HG02938 (cell line): Measurements from ENCODE around the gene METRN.
"Not testable (repeated sequence)": the region's sequence is repeated elsewhere in the genome, so short reads cannot be mapped to it uniquely, and the experiment has no call there.

Experiments
- ATAC-seq: cut with Tn5 transposase; IDR thresholded peaks from one replicate; pipeline ENCODE4 v1.9.1; 2021; ENCODE audit warnings: mild to moderate bottlenecking, moderate library complexity; ENCODE audit not compliant: unreplicated experiment

The METRN gene

GRCh38 chr16:708959-709358, 6.0 kb upstream of the METRN start:
- no peak for ATAC-seq

- ATAC-seq = no peak
These were observed 5.1 kb upstream of the METRN start for GRCh38 chr16:709566-710499.

GRCh38 chr16:710500-711075, 4.3 kb upstream of the METRN start:
- no peak for ATAC-seq

GRCh38 chr16:711084-711483, 3.8 kb upstream of the METRN start:
- no peak for ATAC-seq

GRCh38 chr16:711548-712320, 3.2 kb upstream of the METRN start:
- no peak for ATAC-seq

- not testable (repeated sequence) for ATAC-seq
These were observed 2.1 kb upstream of the METRN start for GRCh38 chr16:712740-713250.

- ATAC-seq = no peak
These were observed 839 bp upstream of the METRN start for GRCh38 chr16:714079-714478.

- no peak for ATAC-seq
These were observed 720 bp downstream of the METRN start for GRCh38 chr16:715477-716199.

GRCh38 chr16:716200-716568, 1.3 kb downstream of the METRN start:
- ATAC-seq = no peak

GRCh38 chr16:716768-717325, 1.9 kb downstream of the METRN start:
- ATAC-seq = no peak

- no peak for ATAC-seq
These were observed 2.7 kb downstream of the METRN start for GRCh38 chr16:717450-718245.

- no peak for ATAC-seq
These were observed 3.5 kb downstream of the METRN start for GRCh38 chr16:718389-718788.

- ATAC-seq = no peak
These were observed 4.0 kb downstream of the METRN start for GRCh38 chr16:718922-719321.

GRCh38 chr16:719815-720446, 5.0 kb downstream of the METRN start:
- ATAC-seq = peak; percentile 1

GRCh38 chr16:720447-720989, 5.6 kb downstream of the METRN start:
- ATAC-seq = peak; percentile 22

GRCh38 chr16:720990-721764, 6.3 kb downstream of the METRN start, which contains the start of gene ANTKMT:
Gene ANTKMT (plus strand): TSS chr16:721146. CDS start chr16:721275, 129 bp downstream.
- ATAC-seq = peak; percentile 50

GRCh38 chr16:721765-722540, 7.0 kb downstream of the METRN start:
- no peak for ATAC-seq
